Stimulated activated CD4-positive, alpha-beta T cell treated with anti-CD3 and anti-CD28 coated beads, Interleukin-12 subunit alpha, Interleukin-12 subunit beta, amount 100 ng/mL, for 48 hours (primary cell): Measurements from ENCODE around the gene PIP4K2C.
"Not testable (repeated sequence)": the region's sequence is repeated elsewhere in the genome, so short reads cannot be mapped to it uniquely, and the experiment has no call there.

ENCODE experiments used
- DNase-seq, 3 donors: peaks; one replicate each; pipeline ENCODE4 v3.0.0-alpha.2; 2020; ENCODE audit warnings: low read depth in 2 of 3, low spot score in 1 of 3

Gene PIP4K2C

DNA sequence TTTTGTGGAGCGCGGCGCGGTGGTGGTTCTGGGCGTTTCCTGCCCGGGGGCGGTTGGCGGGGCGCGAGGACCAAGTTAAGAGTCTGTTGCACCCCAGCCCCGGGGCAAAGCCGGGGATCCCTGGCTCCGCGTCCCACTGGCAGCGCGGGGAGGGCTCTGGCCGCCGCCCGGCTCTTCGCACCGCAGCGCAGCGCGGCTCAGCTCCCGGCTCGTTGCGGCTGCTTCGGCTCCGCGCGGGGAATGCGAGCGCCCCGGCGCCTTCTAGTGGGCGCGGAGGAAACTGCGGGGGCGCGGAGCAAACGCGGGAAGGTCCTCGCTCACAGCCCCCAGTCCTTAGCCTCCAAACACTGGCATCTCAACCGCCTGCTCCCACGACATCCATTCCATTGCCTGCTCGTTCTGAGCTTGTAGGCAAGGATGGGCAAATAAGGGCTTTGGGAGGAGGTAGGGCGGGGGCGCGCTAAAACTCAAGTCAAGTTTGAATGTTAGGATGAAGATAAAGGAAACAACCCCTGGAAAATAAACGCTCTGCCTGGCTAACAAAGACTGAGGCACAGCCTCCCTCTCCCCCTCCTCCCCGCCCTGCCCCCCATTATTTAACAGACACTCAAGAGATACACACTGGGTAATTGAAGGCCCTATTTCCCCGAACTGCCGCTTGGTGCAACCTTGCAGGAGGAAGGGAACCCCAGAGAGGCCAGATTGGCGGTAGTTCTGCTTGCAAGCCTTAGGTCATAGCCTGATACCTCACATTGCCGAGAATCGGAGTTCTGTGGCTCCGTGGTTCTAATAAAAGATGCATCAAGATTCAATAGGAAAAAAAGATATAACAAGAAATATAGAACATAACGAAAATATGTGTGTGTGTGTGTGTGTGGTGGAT, 42.2 kb downstream of the PIP4K2C start, which contains the start of gene B4GALNT1:
B4GALNT1 (minus strand) TSS at position 244 of the 883 bp plus-strand sequence. CDS start 1,069 bp downstream, outside the sequence.
- DNase-seq: peak in 1 of 3 donors; percentile 59

DNA sequence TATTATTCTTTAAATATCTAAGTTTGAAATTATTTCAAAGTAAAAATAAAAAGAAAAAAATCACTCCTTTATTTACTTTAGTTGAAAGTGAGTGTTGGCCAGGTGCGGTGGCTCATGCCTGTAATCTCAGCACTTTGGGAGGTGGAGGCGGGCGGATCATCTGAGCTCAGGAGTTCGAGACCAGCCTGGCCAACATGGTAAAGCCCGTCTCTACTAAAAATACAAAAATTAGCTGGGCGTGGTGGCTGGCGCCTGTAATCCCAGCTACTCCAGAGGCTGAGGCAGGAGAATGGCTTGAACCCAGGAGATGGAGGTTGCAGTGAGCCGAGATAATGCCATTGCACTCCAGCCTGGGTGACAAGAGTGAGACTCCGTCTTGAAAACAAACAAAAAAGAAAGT, 45.7 kb downstream of the PIP4K2C start:
- not testable (repeated sequence) for DNase-seq

- no peak for DNase-seq
Measured at GRCh38 chr12:57637364-57637763, 46.4 kb downstream of the PIP4K2C start.

DNA sequence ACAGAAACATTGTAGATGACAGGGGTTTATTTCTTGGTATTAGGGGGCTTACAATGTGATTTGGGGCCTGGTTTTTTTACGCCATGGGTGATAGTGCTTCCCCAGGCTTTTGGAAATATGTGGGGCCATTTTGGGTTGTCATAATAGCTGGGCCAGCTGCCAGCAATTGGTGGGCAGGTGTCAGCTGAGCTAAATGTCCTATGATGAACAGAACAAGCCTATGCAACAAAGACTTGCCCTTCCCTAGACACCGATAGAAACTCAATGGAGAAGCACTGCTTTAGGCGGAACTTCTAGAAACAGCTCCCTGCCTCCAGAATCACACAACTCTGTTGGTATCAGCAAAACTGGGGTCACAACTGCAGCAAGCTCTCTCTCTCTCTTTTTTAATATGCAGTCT, 47.1 kb downstream of the PIP4K2C start:
- DNase-seq: no peak

- DNase-seq: no peak
Measured at GRCh38 chr12:57640175-57641042, 49.4 kb downstream of the PIP4K2C start.

- no peak for DNase-seq
Measured at GRCh38 chr12:57641699-57642442, 50.9 kb downstream of the PIP4K2C start.

- not testable (repeated sequence) for DNase-seq
Measured at GRCh38 chr12:57645990-57646658, 55.1 kb downstream of the PIP4K2C start.

- not testable (repeated sequence) for DNase-seq
Measured at GRCh38 chr12:57646659-57647049, 55.7 kb downstream of the PIP4K2C start.
